ENCODE measurements around the gene CCL4.
"Not testable (repeated sequence)": the region's sequence is repeated elsewhere in the genome, so short reads cannot be mapped to it uniquely, and the experiment has no call there.

The CCL4 gene

DNA sequence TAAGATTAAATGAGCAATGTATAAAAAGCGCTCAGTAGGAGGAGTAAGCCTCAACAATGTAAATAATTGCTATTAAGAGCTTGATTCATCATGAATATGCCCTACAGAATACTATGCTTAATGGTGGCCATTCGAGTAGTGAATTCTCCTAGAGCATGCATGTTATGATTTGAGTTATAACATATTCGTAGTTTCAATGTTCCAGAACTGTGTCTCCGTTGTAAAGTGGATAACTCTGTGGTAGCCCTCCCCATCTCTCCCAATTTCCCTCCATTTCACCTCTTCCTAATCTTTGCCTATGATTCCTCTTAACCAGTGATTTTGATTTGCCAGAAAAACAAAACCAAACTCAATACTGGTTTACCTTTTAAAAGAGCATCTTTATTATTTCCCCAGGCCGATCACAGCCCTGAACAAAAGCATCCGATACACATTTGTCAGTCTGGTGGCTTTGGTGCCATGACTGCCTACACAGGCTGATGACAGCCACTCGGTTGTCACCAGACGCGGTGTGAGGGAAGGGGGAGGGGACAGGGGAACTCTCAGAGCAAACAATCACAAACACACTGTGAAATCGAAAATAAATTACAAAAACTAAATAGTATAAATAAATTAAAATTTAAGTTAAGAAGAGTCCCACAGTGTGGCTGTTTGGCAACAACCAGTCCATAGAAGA lies 15.6 kb upstream of the CCL4 start:
- not testable (repeated sequence) for DNase-seq (ENCODE audit: low read depth in 2 of 2, low spot score in 1 of 2)

DNA sequence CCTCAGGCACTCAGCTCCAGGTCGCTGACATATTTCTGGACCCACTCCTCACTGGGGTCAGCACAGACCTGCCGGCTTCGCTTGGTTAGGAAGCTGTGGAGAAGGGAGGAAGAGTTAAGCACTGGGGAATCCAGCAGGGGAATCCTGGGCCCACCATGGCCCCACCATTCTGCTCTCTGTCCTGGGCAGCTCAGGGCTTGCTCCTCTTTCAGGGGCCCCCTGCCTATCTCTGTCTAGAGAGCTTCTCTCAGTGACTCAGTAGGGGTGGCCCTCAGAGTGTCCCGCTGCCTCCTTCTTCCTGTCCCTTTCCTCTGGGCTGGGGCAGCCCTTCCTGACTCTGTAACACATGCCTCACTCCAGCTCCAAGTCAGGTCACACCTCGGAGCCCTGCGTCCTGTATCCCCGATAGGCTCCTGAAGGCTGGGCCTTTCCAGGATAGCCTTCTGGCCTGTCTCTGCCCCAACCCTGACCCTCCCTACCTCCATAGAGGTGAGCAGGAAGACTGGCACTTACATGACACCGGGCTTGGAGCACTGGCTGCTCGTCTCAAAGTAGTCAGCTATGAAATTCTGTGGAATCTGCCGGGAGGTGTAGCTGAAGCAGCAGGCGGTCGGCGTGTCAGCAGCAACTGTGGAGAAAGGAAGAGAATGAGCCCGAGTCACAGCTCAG lies 14.8 kb upstream of the CCL4 start:
- no peak for DNase-seq (ENCODE audit: low read depth in 2 of 2, low spot score in 1 of 2)

DNA sequence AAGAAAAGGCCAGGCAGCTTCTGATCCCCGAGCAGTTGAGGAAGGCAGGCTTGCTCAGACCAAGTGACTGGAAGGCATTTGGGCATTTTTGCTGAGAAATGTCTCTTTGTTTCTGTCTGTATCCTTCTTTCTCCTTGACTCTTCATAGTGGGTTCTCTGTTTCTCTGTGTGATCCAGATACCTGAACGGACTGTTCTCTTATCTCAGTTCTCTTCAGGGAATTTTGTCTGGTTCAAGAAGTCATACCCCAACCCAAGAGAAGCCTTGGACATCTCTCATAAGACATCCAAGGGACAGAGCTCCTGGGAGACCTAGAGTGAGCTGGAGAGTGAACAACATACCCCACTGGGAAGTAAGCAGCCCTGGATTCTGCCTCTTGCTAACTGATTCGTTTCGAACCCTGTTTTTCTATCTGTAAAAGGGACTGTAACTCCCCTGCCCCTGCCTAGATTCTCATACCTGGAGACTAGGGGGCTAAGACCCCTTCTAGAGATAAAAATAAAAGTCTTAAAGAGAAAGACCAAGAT lies 14.2 kb upstream of the CCL4 start:
- no peak for DNase-seq (ENCODE audit: low read depth in 2 of 2, low spot score in 1 of 2)

DNA sequence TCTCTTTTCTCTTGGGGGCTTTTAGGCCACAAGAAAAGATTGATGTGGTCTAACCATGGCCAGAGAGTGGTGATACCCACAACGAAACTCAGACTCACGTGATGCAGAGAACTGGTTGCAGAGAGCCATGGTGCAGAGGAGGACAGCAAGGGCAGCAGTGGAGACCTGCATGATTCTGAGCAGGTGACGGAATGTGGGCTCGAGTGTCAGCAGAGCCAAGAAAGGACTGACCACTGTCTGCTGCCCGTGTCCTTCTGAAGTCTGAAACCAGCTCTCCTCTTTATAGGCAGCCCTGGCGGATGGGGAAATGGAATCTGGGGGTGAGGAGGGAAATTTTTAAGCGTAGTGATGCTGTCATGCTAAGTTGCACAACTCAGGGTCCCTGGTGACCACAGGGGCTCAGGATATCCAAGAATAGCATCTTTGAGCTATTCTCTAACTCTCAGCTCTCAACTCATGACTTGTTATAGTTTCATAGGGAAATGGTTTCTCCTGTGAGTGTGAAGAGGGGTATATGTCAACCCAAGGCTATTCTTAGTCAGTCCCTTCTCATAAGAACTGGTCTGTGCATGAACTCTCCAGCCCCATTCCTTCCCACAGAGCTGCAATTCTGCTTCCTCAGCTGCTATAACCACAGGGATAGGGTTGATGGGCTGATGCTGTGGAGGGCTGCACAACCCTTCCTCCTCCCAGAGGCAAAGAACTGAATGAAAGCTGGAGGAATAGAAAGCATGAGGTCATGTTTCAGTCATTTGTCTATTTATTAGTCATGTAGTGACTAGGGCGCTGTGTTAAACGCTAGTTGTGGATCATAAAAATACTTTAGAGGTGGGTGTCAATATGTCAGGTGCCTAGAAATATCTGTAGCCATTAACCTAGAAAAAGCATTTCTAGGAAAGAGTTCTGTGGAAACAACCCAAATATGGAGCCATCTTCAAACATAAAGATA lies 13.5 kb upstream of the CCL4 start, which contains the start of gene CCL3:
CCL3 (minus strand) TSS at position 256 of the 949 bp plus-strand sequence; CDS start at position 171, 85 bp downstream.
- DNase-seq (ENCODE audit: low read depth in 2 of 2, low spot score in 1 of 2) = no peak

DNA sequence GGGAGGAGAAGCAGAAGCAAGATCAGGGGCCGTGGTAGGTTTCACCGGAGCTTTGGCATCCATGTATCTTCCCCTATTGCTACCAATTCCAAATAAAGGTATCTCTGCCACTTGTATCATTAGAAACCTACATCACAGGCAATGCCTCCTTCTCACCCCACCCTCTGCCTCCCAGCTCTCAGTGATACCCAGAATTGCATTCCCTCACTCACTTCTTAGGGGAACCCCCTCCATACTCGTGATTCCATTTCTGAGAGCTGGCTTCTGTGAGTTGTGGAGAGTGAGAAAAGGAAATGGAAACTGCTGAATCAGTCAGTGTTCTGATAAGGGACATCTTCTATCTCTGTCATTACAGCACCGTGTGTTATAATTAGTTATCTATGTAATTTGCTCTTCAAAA lies 11.4 kb upstream of the CCL4 start:
- no peak for DNase-seq (ENCODE audit: low read depth in 2 of 2, low spot score in 1 of 2)

DNA sequence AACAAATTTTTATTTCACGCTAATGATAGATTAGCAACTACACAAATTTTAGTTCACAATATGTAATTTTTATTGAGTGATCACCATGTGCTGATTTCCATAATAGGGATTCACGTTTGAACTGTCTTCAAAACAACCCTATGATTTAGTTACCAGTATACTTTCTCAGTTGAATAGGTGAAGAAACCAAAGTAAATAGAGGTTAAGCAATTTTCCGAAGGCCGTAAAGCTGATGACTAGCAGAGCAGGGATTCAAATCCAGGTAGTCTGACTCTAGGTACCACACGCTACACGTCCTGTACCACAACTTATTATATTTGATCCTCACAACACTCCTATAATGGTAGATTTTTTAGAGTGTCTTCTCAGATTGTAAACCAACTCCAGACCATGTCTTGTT lies 10.9 kb upstream of the CCL4 start:
- not testable (repeated sequence) for DNase-seq (ENCODE audit: low read depth in 2 of 2, low spot score in 1 of 2)

DNA sequence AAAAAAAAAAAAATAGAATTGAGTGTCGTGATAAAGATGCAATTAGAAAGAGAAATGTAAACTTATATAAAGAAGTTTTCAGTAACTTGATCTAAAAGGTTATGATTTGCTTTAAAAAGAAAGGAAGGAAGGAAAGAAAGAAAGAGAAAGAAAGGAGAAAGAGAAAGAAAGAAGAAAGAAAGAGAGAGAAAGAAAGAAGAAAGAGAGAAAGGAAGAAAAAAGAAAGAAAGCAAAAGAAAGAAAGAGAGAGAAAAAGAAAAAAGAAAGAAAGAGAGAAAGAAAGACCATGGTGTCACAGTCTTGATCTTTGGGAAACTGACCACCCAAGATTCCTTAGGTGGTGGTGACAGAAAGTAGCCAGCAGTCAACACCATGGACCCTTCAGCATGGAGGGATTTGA lies 9.4 kb upstream of the CCL4 start:
- no peak for DNase-seq (ENCODE audit: low read depth in 2 of 2, low spot score in 1 of 2)

DNA sequence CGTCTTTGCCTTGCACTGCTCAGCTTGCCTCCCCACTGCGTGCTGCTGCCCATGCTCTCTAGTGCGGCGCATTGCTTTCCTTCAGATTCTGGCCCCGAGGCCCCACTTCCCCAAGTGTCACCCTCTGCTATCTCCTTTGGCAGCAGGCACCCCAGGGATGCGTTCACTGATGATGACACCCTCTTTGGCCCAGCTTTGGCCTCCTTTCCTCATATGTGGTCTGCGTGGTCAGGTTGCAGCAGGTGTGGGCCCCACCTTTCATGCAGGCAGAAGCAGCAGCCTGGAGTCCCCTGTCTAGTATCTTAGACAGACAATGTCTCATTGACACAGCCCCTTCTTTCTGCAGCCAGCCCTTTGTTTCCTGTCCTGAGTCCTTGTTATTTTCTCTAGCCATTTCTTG lies 8.9 kb upstream of the CCL4 start:
- no peak for DNase-seq (ENCODE audit: low read depth in 2 of 2, low spot score in 1 of 2)

DNA sequence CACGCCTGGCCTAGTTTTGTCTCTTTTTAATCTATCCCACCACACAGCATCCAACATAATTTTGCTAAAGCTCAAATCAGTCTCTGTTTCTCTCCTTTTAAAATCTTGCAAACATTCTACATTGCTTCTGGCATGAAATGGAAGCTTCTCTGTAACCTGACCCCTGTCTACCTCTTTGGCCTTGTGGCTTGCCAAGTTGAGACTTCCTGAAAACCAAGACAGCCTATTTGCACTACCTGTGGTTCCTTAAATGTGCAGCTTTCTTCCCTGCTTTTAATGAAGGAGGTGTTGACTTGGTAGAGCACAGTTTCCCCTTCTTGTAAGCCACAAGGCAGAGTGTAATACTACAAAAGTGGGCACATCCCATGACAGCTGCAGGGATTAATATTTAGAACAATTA lies 7.6 kb upstream of the CCL4 start:
- no peak for DNase-seq (ENCODE audit: low read depth in 2 of 2, low spot score in 1 of 2)

DNA sequence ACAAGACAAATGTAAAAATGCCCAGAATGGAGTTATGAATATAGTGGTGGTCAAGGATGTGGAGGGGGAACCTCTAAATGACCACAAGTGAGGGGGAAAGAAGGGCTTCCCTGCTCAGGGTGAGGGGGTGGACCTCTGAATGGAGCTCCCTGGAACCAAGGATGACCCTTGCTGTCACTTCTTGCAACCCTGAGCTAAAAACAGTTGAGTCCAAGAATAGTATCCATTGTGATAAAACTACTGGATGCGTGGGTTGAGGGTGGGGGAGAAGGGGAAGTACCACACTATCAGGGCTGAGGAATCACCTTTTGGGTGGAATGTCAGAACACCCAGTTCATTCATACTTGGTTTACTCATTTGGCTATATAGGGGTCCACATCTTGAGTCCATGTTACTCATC lies 4.6 kb upstream of the CCL4 start:
- DNase-seq (ENCODE audit: low read depth in 2 of 2, low spot score in 1 of 2) = not testable (repeated sequence)

DNA sequence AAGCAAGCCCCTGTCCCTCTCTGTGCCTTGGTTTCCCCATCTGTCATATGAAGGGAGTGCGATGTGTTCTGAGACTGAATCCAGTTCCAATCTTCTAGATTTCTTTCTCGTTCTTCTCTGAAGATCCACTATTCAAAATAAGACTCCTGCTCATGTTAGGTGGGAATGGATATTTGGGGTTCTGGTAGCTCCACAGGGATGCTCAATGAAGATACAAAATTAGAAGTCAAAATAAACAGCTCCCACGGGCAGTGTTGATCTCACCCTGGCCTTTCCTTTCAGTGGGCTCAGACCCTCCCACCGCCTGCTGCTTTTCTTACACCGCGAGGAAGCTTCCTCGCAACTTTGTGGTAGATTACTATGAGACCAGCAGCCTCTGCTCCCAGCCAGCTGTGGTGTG lies 619 bp downstream of the CCL4 start:
- DNase-seq (ENCODE audit: low read depth in 2 of 2, low spot score in 1 of 2) = not testable (repeated sequence)

DNA sequence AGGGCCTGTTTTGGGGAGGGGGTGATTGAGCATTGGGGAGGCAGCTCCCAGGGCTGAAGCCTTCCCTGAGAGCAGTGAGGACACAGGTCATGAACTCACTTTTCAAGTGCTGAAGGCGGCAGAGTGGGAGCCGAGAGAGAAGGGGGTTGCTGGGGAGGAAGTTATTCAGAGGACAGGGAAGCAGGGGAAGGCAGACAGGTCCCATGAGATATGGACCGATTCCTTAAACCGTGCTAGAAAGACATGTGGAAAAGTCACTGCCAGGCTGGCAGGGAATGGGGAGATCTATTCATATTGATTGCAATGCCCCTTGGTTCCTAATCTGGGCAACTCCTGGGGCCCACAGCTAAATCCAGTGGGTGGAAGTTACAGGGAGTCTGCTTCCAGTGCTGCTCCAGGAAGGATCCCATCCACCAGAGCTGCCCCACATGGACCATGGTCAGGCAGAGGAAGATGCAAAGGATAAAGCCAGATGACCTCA lies 1.1 kb downstream of the CCL4 start:
- no peak for DNase-seq (ENCODE audit: low read depth in 2 of 2, low spot score in 1 of 2)

DNA sequence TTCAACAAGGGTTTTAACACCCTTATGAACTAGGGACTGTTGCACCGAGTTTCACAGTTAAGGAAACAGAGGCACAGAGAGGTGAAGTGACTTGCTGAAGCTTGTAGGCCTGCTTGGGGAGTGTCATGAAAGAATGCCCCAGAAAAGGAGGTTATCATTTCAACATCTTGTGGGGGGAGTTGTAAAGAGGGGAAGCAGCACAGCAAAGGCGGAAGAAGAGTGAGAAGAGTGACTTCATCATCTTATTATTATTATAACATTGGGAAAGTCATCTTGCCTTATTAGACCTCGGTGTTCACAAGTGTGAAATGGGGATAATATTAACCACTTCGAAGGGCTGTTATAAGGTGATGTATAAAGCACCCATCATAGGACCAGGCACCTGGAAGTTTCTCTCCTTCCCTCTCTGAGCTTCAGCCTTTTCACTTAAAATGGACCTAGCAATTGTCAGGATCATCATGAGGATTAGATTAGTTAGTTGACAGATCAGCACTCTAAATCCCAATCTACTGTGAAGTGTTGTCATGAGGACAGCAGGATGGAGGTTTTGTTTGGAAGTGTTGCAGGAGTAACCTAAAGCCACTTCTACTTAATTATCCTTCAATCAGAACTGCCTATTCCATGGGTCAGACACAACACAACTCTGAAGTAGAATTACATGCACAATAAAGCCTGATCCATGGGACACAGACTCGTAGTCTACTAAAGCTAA lies 2.3 kb downstream of the CCL4 start:
- DNase-seq (ENCODE audit: low read depth in 2 of 2, low spot score in 1 of 2) = no peak

DNA sequence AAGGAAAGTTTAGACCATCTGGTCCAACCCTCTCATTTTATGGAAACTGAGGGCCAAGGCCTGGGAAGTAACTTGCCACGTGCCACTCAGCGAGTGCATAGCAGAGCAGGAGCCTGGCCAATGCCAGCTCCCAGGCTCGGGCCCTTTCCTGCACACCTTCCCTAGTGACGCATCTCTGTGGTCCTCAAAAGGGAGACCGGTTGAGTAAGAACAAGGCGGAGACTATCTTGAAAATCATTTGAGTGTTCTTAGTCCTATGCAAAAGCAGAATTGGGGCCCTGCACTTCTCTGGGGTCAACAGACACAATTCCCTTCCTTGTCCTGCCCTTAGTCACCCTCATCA lies 2.8 kb downstream of the CCL4 start:
- DNase-seq (ENCODE audit: low read depth in 2 of 2, low spot score in 1 of 2) = no peak

DNA sequence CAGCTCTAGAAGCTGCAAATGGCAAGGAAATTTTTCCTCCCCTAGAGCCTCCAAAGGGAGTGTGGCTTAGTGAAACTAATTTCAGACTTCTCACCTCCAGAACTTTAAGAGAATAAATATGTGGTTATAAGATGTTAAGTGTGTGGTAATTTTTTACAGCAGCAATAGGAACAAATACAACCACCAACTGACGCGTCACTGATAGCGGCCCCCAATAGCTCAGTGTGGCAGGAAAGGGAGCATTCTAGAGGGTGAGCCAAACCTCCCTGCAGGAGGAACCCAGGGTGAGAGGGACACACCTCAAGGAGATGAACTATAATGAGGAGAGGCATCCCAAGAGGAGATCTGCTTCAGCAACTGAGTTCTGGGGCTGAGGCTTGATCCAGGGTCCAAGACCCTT lies 4.0 kb downstream of the CCL4 start:
- DNase-seq (ENCODE audit: low read depth in 2 of 2, low spot score in 1 of 2) = no peak

DNA sequence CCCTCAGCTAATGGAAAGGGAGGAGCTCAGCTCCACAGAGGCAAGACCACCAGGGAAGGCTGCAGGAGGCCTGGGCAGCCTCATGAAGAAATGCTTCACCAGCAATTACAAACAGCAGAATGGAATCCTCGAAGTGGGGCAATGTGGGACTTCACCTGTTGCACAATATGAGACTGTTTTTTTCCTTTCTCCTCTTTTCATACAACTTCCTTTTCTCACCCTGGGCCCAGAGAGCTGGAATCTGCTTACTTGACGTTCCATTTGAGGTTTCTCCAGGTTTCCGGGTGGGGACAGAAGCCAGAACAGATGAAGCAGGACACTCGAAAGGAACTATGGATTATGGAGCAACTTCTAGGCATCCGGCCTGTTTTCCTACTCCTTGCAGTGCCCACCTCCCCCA lies 4.6 kb downstream of the CCL4 start:
- not testable (repeated sequence) for DNase-seq (ENCODE audit: low read depth in 2 of 2, low spot score in 1 of 2)

DNA sequence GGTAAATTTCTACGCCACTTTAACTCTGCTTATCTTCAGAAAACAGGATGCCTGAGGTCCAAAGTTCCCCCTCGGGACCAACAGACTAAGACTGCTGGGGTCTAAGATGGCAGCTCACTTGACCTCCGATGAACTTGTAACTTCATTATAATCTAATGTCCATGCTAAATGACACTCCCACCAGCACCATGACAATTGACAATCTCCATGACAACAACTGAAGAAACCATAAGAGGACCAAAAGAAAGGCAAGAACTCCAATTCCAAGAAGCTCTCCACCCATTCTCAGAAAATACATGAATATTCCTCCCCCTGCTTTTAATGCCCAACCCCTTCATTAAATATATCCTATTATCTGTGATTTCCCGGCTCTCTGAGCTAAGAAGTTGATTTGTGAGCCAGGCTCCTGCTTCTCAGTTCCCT lies 7.5 kb downstream of the CCL4 start:
- DNase-seq (ENCODE audit: low read depth in 2 of 2, low spot score in 1 of 2) = no peak

DNA sequence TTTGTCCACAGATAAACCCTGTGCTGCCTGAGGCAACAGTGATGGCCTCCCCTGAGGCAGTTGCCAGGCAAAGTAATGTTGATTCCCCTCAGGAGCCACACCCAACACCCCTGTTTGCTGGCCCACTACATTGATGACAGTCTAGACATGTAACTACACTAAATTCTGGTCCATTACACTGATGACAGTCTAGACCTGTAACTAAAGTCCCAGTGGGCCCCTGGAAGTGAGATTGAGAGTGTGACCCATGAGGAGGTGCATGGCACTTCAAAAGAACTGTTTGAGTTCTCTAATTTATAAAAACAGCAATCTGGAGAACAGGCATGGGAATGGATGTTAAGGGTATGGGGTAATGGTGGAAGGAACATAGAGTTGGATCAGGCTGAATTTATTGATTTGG lies 8.9 kb downstream of the CCL4 start:
- DNase-seq (ENCODE audit: low read depth in 2 of 2, low spot score in 1 of 2) = no peak

DNA sequence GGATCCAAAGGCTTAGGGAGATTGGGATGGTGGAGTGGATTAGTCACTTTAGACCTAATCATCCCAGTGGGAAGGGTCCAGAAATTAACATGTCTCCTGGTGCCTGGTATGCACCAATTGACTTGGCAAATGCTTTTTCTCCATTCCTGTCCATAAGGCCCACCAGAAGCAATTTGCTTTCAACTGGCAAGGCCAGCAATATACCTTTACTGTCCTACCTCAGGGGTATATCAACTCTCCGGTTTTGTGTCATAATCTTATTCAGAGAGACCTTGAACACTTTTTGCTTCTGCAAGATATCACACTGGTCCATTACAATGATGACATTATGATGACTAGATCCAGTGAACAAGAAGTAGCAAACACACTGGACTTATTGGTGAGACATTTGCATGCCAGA lies 9.5 kb downstream of the CCL4 start:
- DNase-seq (ENCODE audit: low read depth in 2 of 2, low spot score in 1 of 2) = not testable (repeated sequence)

DNA sequence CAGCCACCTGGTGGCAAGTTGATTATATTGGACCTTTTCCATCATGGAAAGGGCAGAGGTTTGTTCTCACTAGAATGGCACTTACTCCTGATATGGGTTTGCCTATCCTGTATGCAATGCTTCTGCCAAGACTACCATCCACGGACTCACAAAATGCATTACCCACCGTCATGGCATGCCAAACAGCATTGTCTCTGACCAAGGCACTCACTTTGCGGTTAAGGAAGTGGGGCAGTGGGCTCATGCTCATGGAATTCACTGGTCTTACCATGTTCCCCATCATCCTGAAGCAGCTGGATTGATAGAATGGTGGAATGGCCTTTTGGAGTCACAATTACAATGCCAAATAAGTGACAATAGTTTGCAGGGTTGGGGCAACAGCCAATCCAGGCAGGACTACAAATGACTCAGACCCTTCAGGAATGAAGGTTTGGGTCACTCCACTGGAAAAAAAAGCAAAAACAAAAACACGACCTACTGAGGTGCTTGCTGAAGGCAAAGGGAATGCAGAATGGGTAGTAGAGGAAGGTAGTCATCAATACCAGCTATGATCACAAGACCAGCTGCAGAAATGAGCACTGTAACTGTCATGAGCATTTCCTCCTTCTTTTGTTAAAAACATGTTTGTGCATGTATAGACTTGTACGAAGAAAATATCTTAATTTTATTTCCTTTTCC lies 11.5 kb downstream of the CCL4 start:
- not testable (repeated sequence) for DNase-seq (ENCODE audit: low read depth in 2 of 2, low spot score in 1 of 2)

Data from stimulated activated CD8-positive, alpha-beta memory T cell treated with anti-CD3 and anti-CD28 coated beads, Interleukin-4, amount 100 ng/mL, for 4 hours (primary cell).